GM18907 (cell line): ENCODE results near the gene ARMC2.
"Not testable (repeated sequence)": the region's sequence is repeated elsewhere in the genome, so short reads cannot be mapped to it uniquely, and the experiment has no call there.

Experiments used
- ATAC-seq: cut with Tn5 transposase; IDR thresholded peaks from one replicate; pipeline ENCODE4 v1.9.1; 2021; ENCODE audit warnings: mild to moderate bottlenecking, moderate library complexity; ENCODE audit not compliant: unreplicated experiment

ARMC2 gene

GRCh38 chr6:108848116-108848868, at the start of gene ARMC2:
Gene ARMC2, plus strand, starts transcription at chr6:108848422. Its CDS starts 5,846 bp downstream, at chr6:108854268.
- ATAC-seq = peak; percentile 95

GRCh38 chr6:108798670-108799353, 49.4 kb upstream of the ARMC2 start:
- ATAC-seq = no peak

GRCh38 chr6:108799354-108799717, 48.9 kb upstream of the ARMC2 start:
- no peak for ATAC-seq

- ATAC-seq = no peak
Observed at GRCh38 chr6:108799791-108800190, 48.4 kb upstream of the ARMC2 start.

GRCh38 chr6:108800427-108800864, 47.8 kb upstream of the ARMC2 start:
- no peak for ATAC-seq

- no peak for ATAC-seq
Observed at GRCh38 chr6:108801366-108801765, 46.9 kb upstream of the ARMC2 start.

- no peak for ATAC-seq
Observed at GRCh38 chr6:108803982-108804490, 44.2 kb upstream of the ARMC2 start.

- no peak for ATAC-seq
Observed at GRCh38 chr6:108804956-108805355, 43.3 kb upstream of the ARMC2 start.

- peak; percentile 65 for ATAC-seq
Observed at GRCh38 chr6:108805611-108806167, 42.5 kb upstream of the ARMC2 start.

GRCh38 chr6:108806171-108806570, 42.1 kb upstream of the ARMC2 start:
- ATAC-seq = peak; percentile 15

- no peak for ATAC-seq
Observed at GRCh38 chr6:108806665-108807064, 41.6 kb upstream of the ARMC2 start.

GRCh38 chr6:108807928-108808327, 40.3 kb upstream of the ARMC2 start:
- no peak for ATAC-seq

GRCh38 chr6:108809211-108809610, 39.0 kb upstream of the ARMC2 start:
- ATAC-seq = no peak

GRCh38 chr6:108810057-108810643, 38.1 kb upstream of the ARMC2 start:
- no peak for ATAC-seq

- no peak for ATAC-seq
Observed at GRCh38 chr6:108811490-108811889, 36.7 kb upstream of the ARMC2 start.

- not testable (repeated sequence) for ATAC-seq
Observed at GRCh38 chr6:108813218-108813617, 35.0 kb upstream of the ARMC2 start.

- not testable (repeated sequence) for ATAC-seq
Observed at GRCh38 chr6:108817276-108817675, 30.9 kb upstream of the ARMC2 start.

- no peak for ATAC-seq
Observed at GRCh38 chr6:108820006-108820405, 28.2 kb upstream of the ARMC2 start.

- ATAC-seq = no peak
Observed at GRCh38 chr6:108822401-108822800, 25.8 kb upstream of the ARMC2 start.

- no peak for ATAC-seq
Observed at GRCh38 chr6:108825326-108825725, 22.9 kb upstream of the ARMC2 start.

GRCh38 chr6:108831104-108831503, 17.1 kb upstream of the ARMC2 start:
- ATAC-seq = no peak
